CD14-positive monocyte (primary cell): ENCODE results near the gene LDLRAD4. TPM values are rescaled to one million over a fixed set of nuclear protein-coding genes. Genes with fewer than 3 reads are reported as not detected.

ENCODE experiments used
- DNase-seq, 3 donors: peaks; one replicate each; pipeline ENCODE4 v3.0.0-alpha.2; 2011 to 2022
- H2AFZ ChIP-seq: 2 replicates; pipeline ENCODE4 v1.6.0; 2012; ENCODE audit warnings: mild to moderate bottlenecking, low read depth, low read length, inconsistent platforms; ENCODE audit not compliant: insufficient read depth, poor library complexity, severe bottlenecking
- H3K27ac ChIP-seq, 2 donors: 1 replicate in 1 of 2; 2 replicates in 1 of 2; pipeline ENCODE4 v1.5.1; 2012 to 2013; ENCODE audit warnings: low read length in 2 of 2, control low read depth in 1 of 2, inconsistent platforms in 1 of 2, low read depth in 1 of 2, mild to moderate bottlenecking in 1 of 2
- H3K27me3 ChIP-seq, 2 donors: one replicate each; pipeline versions ENCODE4 v1.6.0 to v1.6.1; 2011 to 2013; ENCODE audit warnings: low read length in 2 of 2; ENCODE audit not compliant: control insufficient read depth in 2 of 2, insufficient read depth in 2 of 2
- H3K36me3 ChIP-seq, 2 donors: replicated peaks in 1 of 2; 1 replicate in 1 of 2; 2 replicates in 1 of 2; pipeline versions ENCODE4 v1.5.1 to v1.6.1; 2012 to 2013; ENCODE audit warnings: low read length in 2 of 2, control low read depth in 1 of 2, inconsistent platforms in 1 of 2, mild to moderate bottlenecking in 1 of 2; ENCODE audit not compliant: insufficient read depth in 2 of 2, control insufficient read depth in 1 of 2
- H3K4me1 ChIP-seq, 2 donors: 1 replicate in 1 of 2; 2 replicates in 1 of 2; pipeline versions ENCODE4 v1.5.1 to v1.6.1; 2012 to 2013; ENCODE audit warnings: low read length in 2 of 2, control low read depth in 1 of 2, inconsistent platforms in 1 of 2, mild to moderate bottlenecking in 1 of 2, moderate library complexity in 1 of 2; ENCODE audit not compliant: insufficient read depth in 2 of 2, control insufficient read depth in 1 of 2
- H3K4me2 ChIP-seq: replicated peaks from 2 replicates; pipeline ENCODE3; 2012; ENCODE audit warnings: low read length, moderate library complexity, mild to moderate bottlenecking; ENCODE audit not compliant: poor library complexity, severe bottlenecking; ENCODE audit errors: extremely low read depth
- H3K4me3 ChIP-seq, 3 experiments: fragments of 200-600 bp in 1 of 3; sonication (generic) in 1 of 3; replicated peaks in 1 of 3; 1 replicate in 2 of 3; 2 replicates in 1 of 3; pipeline ENCODE4 v1.5.1; 2011 to 2013; ENCODE audit warnings: low read length in 3 of 3, mild to moderate bottlenecking in 3 of 3, control low read depth in 2 of 3, low read depth in 2 of 3, inconsistent platforms in 1 of 3, moderate library complexity in 1 of 3
- H3K79me2 ChIP-seq: 2 replicates; pipeline ENCODE4 v1.6.0; 2012; ENCODE audit warnings: mild to moderate bottlenecking, control low read depth, inconsistent platforms, low read length, moderate library complexity; ENCODE audit not compliant: insufficient read depth
- H3K9ac ChIP-seq: 2 replicates; pipeline ENCODE4 v1.6.0; 2017; ENCODE audit warnings: low read length, mild to moderate bottlenecking; ENCODE audit not compliant: insufficient read depth, poor library complexity, severe bottlenecking
- H3K9me3 ChIP-seq, 2 donors: replicated peaks in 1 of 2; 1 replicate in 1 of 2; 2 replicates in 1 of 2; pipeline versions ENCODE4 v1.5.1 to v1.6.1; 2012 to 2013; ENCODE audit warnings: low read length in 2 of 2, control low read depth in 1 of 2; ENCODE audit not compliant: control insufficient read depth in 1 of 2, insufficient read depth in 1 of 2
- H4K20me1 ChIP-seq: 2 replicates; pipeline ENCODE4 v1.6.0; 2012; ENCODE audit warnings: mild to moderate bottlenecking, low read length, control low read depth, moderate library complexity; ENCODE audit not compliant: insufficient read depth
- H3K27ac Mint-ChIP-seq, 7 donors: one replicate each; pipeline ENCODE4 v1.8.0; 2020; ENCODE audit warnings: mild to moderate bottlenecking in 7 of 7, mixed read lengths in 7 of 7, moderate library complexity in 6 of 7, inconsistent platforms in 2 of 7
- H3K27me3 Mint-ChIP-seq, 3 donors: one replicate each; pipeline ENCODE4 v1.8.0; 2021 to 2022; ENCODE audit warnings: low read depth in 3 of 3, mild to moderate bottlenecking in 3 of 3, mixed read lengths in 3 of 3, moderate library complexity in 3 of 3, inconsistent platforms in 1 of 3
- H3K36me3 Mint-ChIP-seq, 2 donors: one replicate each; pipeline ENCODE4 v1.8.0; 2020; ENCODE audit warnings: mixed read lengths in 2 of 2, inconsistent platforms in 1 of 2, mild to moderate bottlenecking in 1 of 2
- H3K4me1 Mint-ChIP-seq: one replicate; pipeline ENCODE4 v1.8.0; 2020; ENCODE audit warnings: mild to moderate bottlenecking, mixed read lengths
- H3K4me3 Mint-ChIP-seq, 2 donors: one replicate each; pipeline ENCODE4 v1.8.0; 2020; ENCODE audit warnings: mild to moderate bottlenecking in 2 of 2, mixed read lengths in 2 of 2, moderate library complexity in 1 of 2
- H3K9me3 Mint-ChIP-seq, 7 donors: one replicate each; pipeline ENCODE4 v1.8.0; 2020 to 2022; ENCODE audit warnings: mixed read lengths in 7 of 7, mild to moderate bottlenecking in 6 of 7, moderate library complexity in 6 of 7, inconsistent platforms in 2 of 7
- CTCF ChIP-seq: fragments of 200-600 bp; IDR thresholded peaks from one replicate; pipeline ENCODE4 v1.8.0; 2022; ENCODE audit warnings: antibody characterized with exemption, mild to moderate bottlenecking
- WGBS: methylation state at CpG from one replicate; pipeline ENCODE4 v1.1.5; 2013; ENCODE audit warnings: missing lambda C conversion rate; ENCODE audit not compliant: insufficient coverage; 5-methylcytosine and 5-hydroxymethylcytosine counted together
- intact Hi-C, 2 donors: fragments of 100-400 bp; cut with micrococcal nuclease; formaldehyde crosslinking; loops; one replicate each; pipeline versions ENCODE4 v1.15.0 to v1.15.1; 2023
- polyA plus RNA-seq, 3 donors: library from polyadenylated mRNA; depleted of rRNA in 1 of 3; unstranded in 2 of 3; stranded (reverse) in 1 of 3; fragments of 300-500 nt in 2 of 3; fragments of >200 nt in 1 of 3; fragmentation: Illumina TruSeq in 2 of 3; gene quantifications; 1 replicate in 2 of 3; 2 replicates in 1 of 3; pipeline ENCODE4 v1.2.3, GENCODE V29; 2012 to 2021

Gene LDLRAD4
- polyA plus RNA-seq, 3 donors: 13.5 to 15.4 (median 13.8) TPM

DNA sequence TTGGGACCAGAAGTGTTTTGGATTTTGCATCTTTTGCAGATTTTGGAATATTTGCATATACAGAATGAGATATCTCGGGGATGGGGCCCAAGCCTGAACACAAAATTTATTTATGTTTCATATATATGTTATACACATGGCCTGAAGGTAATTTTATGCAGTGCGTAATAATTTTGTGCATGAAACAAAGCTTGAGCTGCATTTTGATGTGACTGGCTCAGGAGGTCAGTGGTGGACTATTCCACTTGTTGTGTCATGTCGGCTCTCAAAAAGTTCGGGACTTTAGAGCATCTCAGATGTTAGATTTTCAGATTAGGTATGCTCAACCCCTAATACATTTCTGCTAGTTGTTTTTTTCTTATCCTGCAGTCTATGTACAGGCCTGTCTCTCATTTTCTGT is 362.4 kb downstream of the LDLRAD4 start:
- H3K27ac Mint-ChIP-seq: peak overlapping the region in 1 of 7 donors; percentile 21
- Histone ChIP-seq H3K9me3 (no peaks in the 10 kb centered on the region), H3K27ac (peak overlapping the region in 1 of 2 donors; percentile 92), H3K79me2 (peaks cover 22% of the 10 kb centered on the region), H3K4me2 (no peak overlapping the region), H2AFZ (no peak overlapping the region), H3K4me3 (no peak overlapping the region), H4K20me1 (no peaks in the 10 kb centered on the region), H3K27me3 (no peaks in the 10 kb centered on the region), H3K4me1 (peaks cover 74% of the 10 kb centered on the region in 2 donors), H3K9ac (no peak overlapping the region), H3K36me3 (no peaks in the 10 kb centered on the region)
- TF ChIP-seq CTCF: no peak
- H3K9me3 Mint-ChIP-seq: peaks cover 0 to 2% (median 0%) of the 10 kb centered on the region in 7 donors
- no peak overlapping the region for H3K4me3 Mint-ChIP-seq
- peaks cover 8 to 21% of the 10 kb centered on the region in 2 donors for H3K36me3 Mint-ChIP-seq
- H3K4me1 Mint-ChIP-seq: peaks cover 71% of the 10 kb centered on the region
- WGBS: no CpG with 5 or more reads among the region's 4 CpGs
- H3K27me3 Mint-ChIP-seq: peaks cover 2% of the 10 kb centered on the region in 3 donors
- intact Hi-C loops: no loop called here
- DNase-seq: peak in 1 of 3 donors; percentile 0

DNA sequence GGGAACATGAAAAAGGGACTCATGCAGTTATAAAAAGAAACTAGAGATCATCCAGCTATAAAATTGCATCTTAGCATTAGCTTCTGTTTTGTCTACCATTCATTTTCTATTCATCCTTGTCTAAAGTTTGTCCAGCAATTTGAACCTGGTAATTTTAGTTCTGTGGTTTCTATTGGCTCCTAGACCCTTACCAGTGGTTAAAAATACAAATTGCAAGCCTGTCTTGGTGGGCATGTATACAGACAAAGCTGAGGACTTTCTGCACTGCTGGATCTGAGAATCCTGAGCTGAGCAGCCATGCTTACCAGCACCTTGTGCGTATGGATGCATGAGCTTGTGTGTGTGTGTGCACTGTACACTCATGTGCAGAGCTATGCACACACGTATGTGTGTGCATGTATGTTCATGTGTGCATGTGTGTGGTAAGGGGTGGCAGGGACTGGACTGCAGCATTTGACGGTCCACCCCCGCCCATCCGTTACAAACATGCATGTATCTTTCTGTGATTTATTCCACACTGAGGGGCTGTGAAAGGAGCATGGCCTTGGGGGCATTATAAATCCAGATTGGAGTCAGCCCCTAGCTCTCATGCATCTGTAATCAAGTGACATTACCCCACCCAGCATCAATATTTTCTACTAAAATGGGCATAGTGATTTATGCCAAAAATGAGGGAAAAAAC is 363.1 kb downstream of the LDLRAD4 start:
- Histone ChIP-seq H3K4me1 (peaks cover 74 to 75% of the 10 kb centered on the region in 2 donors), H3K79me2 (peaks cover 22% of the 10 kb centered on the region), H3K9ac (no peak overlapping the region), H3K36me3 (no peaks in the 10 kb centered on the region), H3K4me3 (no peak overlapping the region), H3K4me2 (no peak overlapping the region), H3K9me3 (no peaks in the 10 kb centered on the region), H3K27me3 (no peaks in the 10 kb centered on the region), H4K20me1 (no peaks in the 10 kb centered on the region), H2AFZ (no peak overlapping the region), H3K27ac (no peak overlapping the region)
- DNase-seq: peak in 1 of 3 donors; percentile 0
- TF ChIP-seq CTCF: no peak
- peak overlapping the region in 2 of 7 donors; percentile 8 to 42 for H3K27ac Mint-ChIP-seq
- intact Hi-C loops: no loop called here
- H3K4me1 Mint-ChIP-seq: peaks cover 73% of the 10 kb centered on the region
- H3K4me3 Mint-ChIP-seq: no peak overlapping the region
- H3K9me3 Mint-ChIP-seq: peaks cover 0 to 2% (median 0%) of the 10 kb centered on the region in 7 donors
- 100% methylated on average over 2 of the region's 5 CpGs for WGBS
- peaks cover 8 to 21% of the 10 kb centered on the region in 2 donors for H3K36me3 Mint-ChIP-seq
- peaks cover 2 to 5% (median 2%) of the 10 kb centered on the region in 3 donors for H3K27me3 Mint-ChIP-seq
